ENCODE results near the gene C1QTNF4. TPM values are rescaled to one million over a fixed set of nuclear protein-coding genes. Genes with fewer than 3 reads are reported as not detected.
A peak's percentile ranks its signal among the peaks of the same experiment; 100 is the strongest.

Gene C1QTNF4
- total RNA-seq, 1 donor from 2014 or later, result 0.45 TPM

GRCh38 chr11:47593492-47593933 is 698 bp downstream of the C1QTNF4 start:
- ATAC-seq (no peak), DNase-seq (ENCODE audit: low spot score) (no peak)

GRCh38 chr11:47592970-47593369 is 1.2 kb downstream of the C1QTNF4 start:
- ATAC-seq, result no peak
- DNase-seq (ENCODE audit: low spot score), result no peak

DNA sequence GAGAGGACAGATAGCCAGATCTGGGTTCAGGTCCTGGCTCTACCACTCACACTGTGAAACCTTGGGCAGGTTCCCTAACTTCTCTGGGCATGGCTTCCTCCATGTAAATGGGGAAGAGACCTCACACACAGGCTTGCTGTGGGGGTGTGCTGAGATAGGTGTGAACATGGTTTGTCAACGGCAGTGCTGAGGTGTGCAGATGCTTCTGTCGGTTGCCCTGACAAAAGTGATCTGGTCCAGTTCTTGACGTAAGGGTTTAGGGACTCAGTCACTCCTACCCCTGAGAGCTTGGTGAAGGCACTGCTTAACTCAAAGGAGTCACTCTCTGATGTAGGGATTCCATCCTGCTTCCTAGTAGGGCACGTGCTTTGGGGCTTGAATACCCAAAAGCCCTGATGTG is 2.0 kb downstream of the C1QTNF4 start:
- ATAC-seq (no peak), DNase-seq (ENCODE audit: low spot score) (no peak)

- ATAC-seq (no peak), DNase-seq (ENCODE audit: low spot score) (no peak)
Observed at GRCh38 chr11:47591764-47592163, 2.4 kb downstream of the C1QTNF4 start.

DNA sequence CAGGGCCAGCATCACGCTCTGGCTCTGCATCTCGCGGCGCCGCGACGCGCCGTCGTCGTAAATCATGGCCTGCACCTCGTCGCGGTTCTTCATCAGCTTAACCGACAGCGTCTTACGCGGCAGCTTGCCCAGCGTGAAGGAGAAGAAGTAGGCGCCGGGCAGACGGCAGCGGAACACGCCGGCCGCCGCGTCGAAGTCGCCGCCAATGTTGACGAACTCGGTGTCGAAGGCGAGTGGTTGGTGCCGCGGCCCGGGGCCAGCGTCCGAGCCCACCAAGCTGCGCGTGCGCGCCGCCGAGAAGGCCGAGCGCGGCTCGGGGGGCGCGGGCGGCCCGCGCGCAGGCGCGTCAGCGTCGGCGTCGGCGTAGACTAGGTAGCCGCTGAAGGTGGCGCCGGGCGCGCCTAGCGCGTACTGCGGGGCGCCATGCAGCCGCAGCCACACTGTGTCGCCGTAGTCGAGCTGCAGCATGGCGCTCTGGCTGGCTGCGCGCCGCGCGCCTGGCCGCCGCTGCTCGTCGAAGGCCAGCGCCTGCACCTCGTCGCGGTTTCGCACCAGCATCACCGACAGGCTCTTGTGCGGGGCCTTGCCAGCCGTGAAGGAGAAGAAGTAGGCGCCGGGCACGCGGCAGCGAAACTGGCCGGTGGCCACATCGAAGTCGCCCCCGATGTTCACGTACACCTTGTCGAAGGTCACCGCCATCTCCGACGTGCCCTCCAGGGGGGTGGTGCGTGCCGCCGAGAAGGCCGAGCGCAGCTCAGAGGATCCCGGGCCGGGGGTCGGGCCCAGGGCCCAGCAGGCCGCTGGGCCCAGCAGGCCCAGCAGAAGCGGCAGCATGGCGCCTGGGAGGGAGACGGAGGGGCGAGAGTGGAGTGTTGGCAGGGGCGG is 4.0 kb downstream of the C1QTNF4 start:
- ATAC-seq (no peak), DNase-seq (ENCODE audit: low spot score) (no peak)

- ATAC-seq, result no peak
- DNase-seq (ENCODE audit: low spot score), result no peak
Observed at GRCh38 chr11:47589584-47589976, 4.6 kb downstream of the C1QTNF4 start.

DNA sequence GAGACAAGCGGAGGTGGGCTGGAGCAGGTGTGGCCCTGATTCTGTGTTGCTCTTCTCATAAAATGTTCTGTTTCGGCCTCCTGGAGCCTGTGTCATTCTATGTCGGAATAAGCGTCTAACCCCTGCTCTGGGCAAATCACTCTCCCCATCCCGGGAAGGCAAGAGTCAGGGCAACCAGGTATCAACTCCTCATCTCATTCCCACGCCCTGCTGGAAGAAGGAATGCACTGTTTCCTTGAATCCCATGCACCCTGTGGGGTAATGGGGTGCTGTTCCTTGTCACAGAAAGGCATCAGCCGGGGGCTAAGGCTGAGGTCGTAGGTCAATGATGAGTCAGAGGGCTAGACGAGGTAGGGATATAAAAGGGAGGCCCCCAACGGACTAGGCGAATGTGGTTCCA is 5.1 kb downstream of the C1QTNF4 start:
- no peak for DNase-seq (ENCODE audit: low spot score)

GRCh38 chr11:47587723-47588326 is 6.4 kb downstream of the C1QTNF4 start:
- no peak for DNase-seq (ENCODE audit: low spot score)
- ATAC-seq, result peak; percentile 45

More for the DNA sequence above, 5.1 kb downstream of the C1QTNF4 start:
- no peak for ATAC-seq

DNA sequence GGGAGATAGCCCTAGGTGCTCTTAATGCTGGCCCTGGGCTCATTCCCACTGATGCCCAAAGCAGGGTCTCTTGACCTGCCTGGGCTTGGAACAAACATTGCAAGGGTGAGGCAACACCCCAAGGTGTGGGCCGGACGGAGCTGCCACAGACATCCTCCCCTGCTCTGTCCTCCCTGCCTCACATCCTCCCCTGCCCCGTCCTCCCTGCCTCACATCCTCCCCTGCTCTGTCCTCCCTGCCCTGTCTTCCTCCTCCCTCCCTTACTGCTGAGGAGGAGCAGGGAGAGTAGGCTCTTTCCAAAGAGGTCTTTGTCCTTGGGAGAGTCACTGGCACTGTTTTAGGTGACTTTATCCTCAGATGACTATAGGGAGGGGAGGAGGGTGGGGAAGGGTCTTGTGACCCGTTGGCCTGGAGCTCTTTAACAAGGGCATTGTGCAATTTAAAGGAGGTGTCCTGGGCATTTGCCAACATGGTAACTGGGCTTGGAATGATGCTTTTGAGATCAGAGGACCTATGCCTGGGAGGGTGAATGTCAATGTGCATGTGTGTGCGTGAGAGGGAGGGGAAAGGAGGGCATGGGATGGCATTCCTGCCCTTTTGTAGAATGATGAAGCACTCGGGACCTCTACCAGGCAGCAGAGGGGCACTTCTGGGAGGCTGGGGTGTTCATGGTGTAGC is 7.0 kb downstream of the C1QTNF4 start:
- ATAC-seq, result peak; percentile 47
- DNase-seq (ENCODE audit: low spot score), result no peak

DNA sequence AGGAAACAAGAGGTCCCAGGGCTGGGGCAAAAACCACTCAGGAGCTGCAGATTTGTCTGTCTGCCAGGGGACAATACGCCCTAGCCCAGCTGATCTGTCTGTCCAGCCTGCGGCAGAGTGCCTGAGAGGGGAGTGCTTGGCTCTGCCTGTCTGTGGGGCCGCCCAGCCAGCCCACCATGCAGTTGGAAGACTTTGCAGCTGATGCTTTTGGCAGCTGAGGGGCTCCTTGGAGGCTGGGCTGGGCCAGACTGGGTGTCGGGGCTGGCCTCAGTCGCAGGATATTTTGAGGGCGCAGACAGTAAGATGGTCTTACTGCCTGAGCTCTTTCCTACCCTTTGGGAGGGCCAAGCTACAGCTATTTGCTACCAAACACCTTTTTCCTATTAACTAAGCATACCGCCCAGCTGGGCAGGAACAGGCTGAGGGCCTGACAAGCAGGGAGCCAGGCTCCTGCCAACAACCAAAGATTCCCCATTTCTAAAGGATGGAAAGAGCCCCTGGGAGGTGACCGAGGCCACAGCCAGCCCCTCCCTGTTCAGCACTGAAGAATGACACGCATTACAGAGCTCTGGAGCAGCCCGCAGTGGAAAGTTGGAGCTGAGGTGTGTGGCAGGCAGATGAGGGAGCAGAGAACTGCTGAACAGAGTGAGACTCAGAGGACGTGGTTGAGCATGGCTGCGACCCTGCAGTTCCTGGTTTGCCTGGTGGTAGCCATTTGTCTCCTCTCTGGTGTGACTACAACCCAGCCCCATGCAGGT is 7.9 kb downstream of the C1QTNF4 start, which contains the start of gene FAM180B:
TSS of gene FAM180B (plus strand) at position 581 of the 758 bp plus-strand sequence. CDS start at position 672, 91 bp downstream.
- DNase-seq (ENCODE audit: low spot score) (no peak), ATAC-seq (peak; percentile 6)

GRCh38 chr11:47583844-47584243 is 10.4 kb downstream of the C1QTNF4 start:
- no peak for DNase-seq (ENCODE audit: low spot score)
- ATAC-seq, result no peak

- DNase-seq (ENCODE audit: low spot score) (peak; percentile 90), ATAC-seq (peak; percentile 96)
Observed at GRCh38 chr11:47578524-47579494, 15.4 kb downstream of the C1QTNF4 start, which contains the start of the genes KBTBD4 and NDUFS3. Gene KBTBD4, minus strand, starts transcription at chr11:47578970. Its CDS starts 19 bp downstream, at chr11:47578951. Gene NDUFS3, plus strand, starts transcription at chr11:47579074. Its CDS starts 18 bp downstream, at chr11:47579092.

DNA sequence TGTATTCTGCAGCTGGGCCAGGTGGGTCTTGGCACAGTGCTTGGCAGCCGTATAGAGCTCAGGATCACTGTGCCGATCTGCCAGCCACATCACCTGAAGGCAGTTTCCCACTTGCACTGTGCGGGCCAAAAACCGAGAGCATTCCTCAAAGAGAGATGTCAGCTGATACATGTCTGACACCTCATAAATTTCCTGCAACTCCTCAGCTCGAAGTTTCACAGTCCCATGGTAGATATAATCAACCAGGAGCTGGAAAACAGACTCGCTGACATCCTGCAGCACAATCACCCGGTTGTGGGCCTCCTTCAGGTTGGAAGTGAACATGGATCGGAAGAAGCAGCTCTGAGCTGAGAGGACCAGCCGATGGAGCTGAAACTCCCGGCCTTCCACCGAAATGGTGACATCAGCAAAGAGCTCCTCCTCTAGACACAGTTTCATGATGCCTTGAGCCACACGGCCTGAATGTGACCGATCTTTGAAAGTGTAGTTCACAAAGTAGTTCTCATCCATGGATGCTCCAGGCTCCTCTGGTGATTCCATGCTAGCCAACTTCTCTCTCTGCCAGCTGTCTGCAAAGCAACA is 16.7 kb downstream of the C1QTNF4 start:
- DNase-seq (ENCODE audit: low spot score) (no peak), ATAC-seq (no peak)

DNA sequence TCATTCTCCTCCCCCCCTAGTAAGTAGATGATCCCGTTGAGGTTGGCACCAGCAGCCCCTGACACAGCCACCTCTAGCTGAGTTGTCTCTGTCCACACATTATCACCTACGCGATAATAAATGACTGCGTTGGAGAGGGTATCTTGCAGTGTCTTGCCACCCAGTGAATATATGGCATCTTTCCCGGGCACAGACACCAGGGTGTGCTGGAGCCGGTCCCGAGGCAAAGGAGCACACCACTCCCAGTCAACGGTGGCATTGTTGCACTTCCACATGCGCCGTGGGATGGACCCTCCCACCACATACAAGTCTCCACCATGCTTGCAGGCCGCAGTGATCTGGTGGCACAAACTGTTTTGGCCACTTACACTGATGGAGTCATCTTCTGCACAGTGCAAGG is 20.9 kb downstream of the C1QTNF4 start:
- peak; percentile 73 for ATAC-seq
- DNase-seq (ENCODE audit: low spot score), result peak; percentile 60

DNA sequence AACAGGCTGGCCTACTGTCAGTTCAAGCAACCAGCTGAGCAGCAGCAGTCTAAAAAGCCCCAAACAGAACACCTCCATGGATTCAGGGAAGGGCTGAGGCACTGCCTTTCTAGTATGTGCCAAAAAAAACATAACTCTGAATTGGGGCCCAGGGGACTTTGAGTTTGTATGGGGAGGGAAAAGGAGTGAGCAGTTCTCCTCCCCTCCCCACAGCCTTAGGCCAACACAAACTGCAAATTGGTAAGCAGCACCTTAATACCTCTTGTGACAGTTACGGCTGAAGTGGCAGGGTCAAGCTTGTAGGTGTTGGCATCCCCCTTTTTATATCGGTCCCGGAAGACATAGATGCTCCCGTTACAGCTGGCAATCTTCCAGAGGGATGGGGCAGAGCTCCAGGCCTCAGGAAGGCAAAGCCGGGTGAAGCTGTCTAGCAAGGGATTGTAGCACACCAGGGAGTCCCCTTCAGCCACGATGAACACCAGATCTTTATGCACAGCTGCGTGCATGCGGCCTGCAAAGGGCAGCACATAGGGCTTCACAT is 21.4 kb downstream of the C1QTNF4 start:
- DNase-seq (ENCODE audit: low spot score) (peak; percentile 72), ATAC-seq (peak; percentile 91)

DNA sequence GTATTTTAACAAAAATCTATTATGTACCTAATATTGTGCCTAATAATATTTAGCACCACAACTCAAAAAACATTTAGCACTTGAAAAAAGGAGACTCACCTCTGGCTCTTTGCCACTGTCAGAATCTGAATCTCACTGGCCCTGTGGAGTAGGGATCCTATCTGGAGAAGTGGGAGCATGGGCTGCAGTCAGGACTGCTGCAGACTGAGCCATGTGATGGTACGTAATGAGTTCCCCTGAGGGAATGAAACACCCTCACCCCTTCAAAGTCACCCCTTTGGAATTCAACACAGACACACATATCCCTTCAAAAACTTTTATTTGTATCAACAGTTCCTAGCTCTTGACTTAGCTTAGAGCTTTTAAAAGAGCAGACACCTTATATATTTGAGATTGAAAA is 22.3 kb downstream of the C1QTNF4 start:
- no peak for DNase-seq (ENCODE audit: low spot score)
- no peak for ATAC-seq

GRCh38 chr11:47571357-47571729 is 22.9 kb downstream of the C1QTNF4 start:
- ATAC-seq (no peak), DNase-seq (ENCODE audit: low spot score) (no peak)

GRCh38 chr11:47570651-47571356 is 23.4 kb downstream of the C1QTNF4 start:
- DNase-seq (ENCODE audit: low spot score), result no peak

More at GRCh38 chr11:47570651-47571356, 23.4 kb downstream of the C1QTNF4 start:
- no peak for ATAC-seq

Measured in left lobe of liver (tissue), 2 donors.